NB4 (cell line): ENCODE data around the gene CD28.

Experiments
- MYC ChIP-seq: IDR thresholded peaks from 2 replicates; pipeline ENCODE4 v1.6.1; 2011; ENCODE audit warnings: low read depth, low read length
- POLR2A ChIP-seq: IDR thresholded peaks from 2 replicates; pipeline ENCODE4 v1.6.1; 2011; ENCODE audit warnings: mild to moderate bottlenecking; ENCODE audit not compliant: insufficient read length; ENCODE audit errors: extremely low read depth
- TF ChIP-seq, protein P1 (sequence below): IDR thresholded peaks from one replicate; pipeline ENCODE4 v1.5.1; 2012; ENCODE audit warnings: low read depth, low read length

DNA sequence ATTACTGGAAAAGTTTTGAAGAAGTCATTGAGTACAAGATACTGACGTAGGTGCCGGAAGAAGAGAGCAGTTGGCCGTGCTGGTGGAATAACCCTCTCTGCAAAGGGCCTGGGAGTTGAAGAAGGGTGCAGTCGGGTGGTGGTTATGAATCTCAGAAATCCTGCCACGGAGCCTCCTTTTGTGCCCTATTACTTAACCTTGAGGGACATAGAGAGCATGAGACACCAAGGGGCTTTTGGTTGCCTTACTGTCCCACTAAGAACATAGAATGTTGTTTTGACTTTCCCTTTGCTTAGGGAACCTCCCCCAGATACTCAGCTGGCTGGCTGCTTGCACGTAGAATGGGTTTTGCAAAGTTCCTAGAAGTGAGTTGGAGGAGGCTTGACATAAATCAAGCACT is 1.3 kb upstream of the CD28 start:
- TF ChIP-seq, protein P1, sequence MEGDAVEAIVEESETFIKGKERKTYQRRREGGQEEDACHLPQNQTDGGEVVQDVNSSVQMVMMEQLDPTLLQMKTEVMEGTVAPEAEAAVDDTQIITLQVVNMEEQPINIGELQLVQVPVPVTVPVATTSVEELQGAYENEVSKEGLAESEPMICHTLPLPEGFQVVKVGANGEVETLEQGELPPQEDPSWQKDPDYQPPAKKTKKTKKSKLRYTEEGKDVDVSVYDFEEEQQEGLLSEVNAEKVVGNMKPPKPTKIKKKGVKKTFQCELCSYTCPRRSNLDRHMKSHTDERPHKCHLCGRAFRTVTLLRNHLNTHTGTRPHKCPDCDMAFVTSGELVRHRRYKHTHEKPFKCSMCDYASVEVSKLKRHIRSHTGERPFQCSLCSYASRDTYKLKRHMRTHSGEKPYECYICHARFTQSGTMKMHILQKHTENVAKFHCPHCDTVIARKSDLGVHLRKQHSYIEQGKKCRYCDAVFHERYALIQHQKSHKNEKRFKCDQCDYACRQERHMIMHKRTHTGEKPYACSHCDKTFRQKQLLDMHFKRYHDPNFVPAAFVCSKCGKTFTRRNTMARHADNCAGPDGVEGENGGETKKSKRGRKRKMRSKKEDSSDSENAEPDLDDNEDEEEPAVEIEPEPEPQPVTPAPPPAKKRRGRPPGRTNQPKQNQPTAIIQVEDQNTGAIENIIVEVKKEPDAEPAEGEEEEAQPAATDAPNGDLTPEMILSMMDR, result no peak
- no peak for TF ChIP-seq POLR2A
- TF ChIP-seq MYC, result no peak
